ENCODE data around the gene RIIAD1.

DNA sequence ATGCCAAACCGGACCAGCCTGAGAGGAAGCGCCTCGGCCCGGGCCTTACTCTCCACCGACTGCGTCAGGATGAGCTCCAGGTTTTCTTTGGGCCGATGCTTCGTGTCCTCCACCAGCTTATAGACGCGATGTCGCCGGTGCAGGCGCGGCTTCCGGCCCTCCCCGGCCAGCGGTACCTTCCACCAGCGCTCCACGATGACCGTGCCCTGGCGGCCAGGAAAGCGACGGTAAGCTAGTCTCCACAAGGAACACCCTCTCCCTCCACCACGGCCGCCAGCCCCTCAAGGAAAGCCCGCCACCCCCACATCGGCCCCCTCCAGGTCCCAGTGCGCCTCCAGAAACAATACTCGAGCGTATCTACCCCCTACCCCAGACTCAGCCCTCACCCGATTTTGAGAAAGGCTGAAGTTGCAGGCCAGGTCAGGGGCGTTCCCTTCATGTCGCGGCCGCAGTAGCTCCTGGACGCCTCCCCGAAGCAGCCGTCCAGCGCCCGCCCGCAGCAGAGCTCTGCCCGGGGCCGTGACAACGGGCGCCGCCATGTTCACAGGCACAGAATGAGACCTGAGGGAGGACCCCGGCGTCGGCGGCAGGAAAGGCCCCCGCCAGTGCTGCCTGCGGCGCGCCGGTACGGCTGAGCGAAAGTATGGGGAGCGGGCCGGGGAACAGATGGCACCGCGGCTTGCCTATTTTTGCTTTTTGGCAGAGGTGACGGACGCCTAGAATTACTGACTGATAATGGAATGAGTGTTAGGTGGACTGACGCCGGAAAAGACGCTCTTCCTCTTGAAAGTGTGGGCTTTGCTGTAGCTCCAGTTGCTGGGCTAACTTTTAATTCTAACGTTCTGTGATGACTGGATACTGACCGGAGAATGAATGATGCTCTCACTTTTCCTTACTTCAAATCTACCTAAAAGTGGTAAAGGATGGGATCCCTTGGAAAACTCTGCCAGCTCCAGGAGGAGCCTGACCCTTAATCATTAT is 41.9 kb downstream of the RIIAD1 start, which contains the start of gene MRPL9:
- TF ChIP-seq, protein P1, sequence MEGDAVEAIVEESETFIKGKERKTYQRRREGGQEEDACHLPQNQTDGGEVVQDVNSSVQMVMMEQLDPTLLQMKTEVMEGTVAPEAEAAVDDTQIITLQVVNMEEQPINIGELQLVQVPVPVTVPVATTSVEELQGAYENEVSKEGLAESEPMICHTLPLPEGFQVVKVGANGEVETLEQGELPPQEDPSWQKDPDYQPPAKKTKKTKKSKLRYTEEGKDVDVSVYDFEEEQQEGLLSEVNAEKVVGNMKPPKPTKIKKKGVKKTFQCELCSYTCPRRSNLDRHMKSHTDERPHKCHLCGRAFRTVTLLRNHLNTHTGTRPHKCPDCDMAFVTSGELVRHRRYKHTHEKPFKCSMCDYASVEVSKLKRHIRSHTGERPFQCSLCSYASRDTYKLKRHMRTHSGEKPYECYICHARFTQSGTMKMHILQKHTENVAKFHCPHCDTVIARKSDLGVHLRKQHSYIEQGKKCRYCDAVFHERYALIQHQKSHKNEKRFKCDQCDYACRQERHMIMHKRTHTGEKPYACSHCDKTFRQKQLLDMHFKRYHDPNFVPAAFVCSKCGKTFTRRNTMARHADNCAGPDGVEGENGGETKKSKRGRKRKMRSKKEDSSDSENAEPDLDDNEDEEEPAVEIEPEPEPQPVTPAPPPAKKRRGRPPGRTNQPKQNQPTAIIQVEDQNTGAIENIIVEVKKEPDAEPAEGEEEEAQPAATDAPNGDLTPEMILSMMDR (conservative IDR thresholded peaks at IDR 0.05) = no peak
- TF ChIP-seq EZH2 (IDR thresholded peaks at IDR 0.05; ENCODE audit: low read depth) = no peak

All from PC-9 (cell line).